Measurements from ENCODE around the gene MICU2. TPM values are rescaled to one million over a fixed set of nuclear protein-coding genes. Genes with fewer than 3 reads are reported as not detected.

MICU2 gene
- polyA plus RNA-seq, 1 experiment, result 20.3 TPM

GRCh38 chr13:21470785-21471184 is 133.2 kb downstream of the MICU2 start:
- ChIA-PET CTCF (interaction anchor here (1.1 to 1.3 kb wide), 2 partner anchors 11 to 170 kb away, joined by 3 read pairs; partner anchors contain the start of gene ZDHHC20), POLR2A (no interaction called here)
- no peak overlapping the region for H3K4me3 ChIP-seq (ENCODE audit: low read depth, low read length)
- TF ChIP-seq CTCF (IDR thresholded peaks at IDR 0.05; ENCODE audit: insufficient read depth, low read depth, low read length), result no peak
- no peak for DNase-seq (ENCODE audit: low read depth)
- no peaks in the 10 kb centered on the region for H3K36me3 ChIP-seq (ENCODE audit: control insufficient read depth, insufficient read depth, low read length)
- no peaks in the 10 kb centered on the region for H3K27me3 ChIP-seq (ENCODE audit: control insufficient read depth, insufficient read depth, low read length)

GRCh38 chr13:21466527-21466926 is 137.4 kb downstream of the MICU2 start:
- DNase-seq (ENCODE audit: low read depth), result no peak
- ChIA-PET CTCF (interaction anchor here (1.6 to 6.0 kb wide), 3 partner anchors 9 to 169 kb away, joined by 3 to 37 read pairs (median 4); no protein-coding TSS in a partner anchor), POLR2A (no interaction called here)
- Histone ChIP-seq H3K36me3 (ENCODE audit: control insufficient read depth, insufficient read depth, low read length) (no peaks in the 10 kb centered on the region), H3K4me3 (ENCODE audit: low read depth, low read length) (no peak overlapping the region), H3K27me3 (ENCODE audit: control insufficient read depth, insufficient read depth, low read length) (no peaks in the 10 kb centered on the region)
- TF ChIP-seq CTCF (IDR thresholded peaks at IDR 0.05; ENCODE audit: insufficient read depth, low read depth, low read length), result no peak

GRCh38 chr13:21465710-21466160 is 138.2 kb downstream of the MICU2 start:
- Histone ChIP-seq H3K36me3 (ENCODE audit: control insufficient read depth, insufficient read depth, low read length) (no peaks in the 10 kb centered on the region), H3K27me3 (ENCODE audit: control insufficient read depth, insufficient read depth, low read length) (no peaks in the 10 kb centered on the region), H3K4me3 (ENCODE audit: low read depth, low read length) (no peak overlapping the region)
- ChIA-PET POLR2A (no interaction called here), CTCF (interaction anchor here (1.6 to 6.0 kb wide), 3 partner anchors 10 to 169 kb away, joined by 3 to 37 read pairs (median 4); no protein-coding TSS in a partner anchor)
- DNase-seq (ENCODE audit: low read depth), result no peak
- no peak for TF ChIP-seq CTCF (IDR thresholded peaks at IDR 0.05; ENCODE audit: insufficient read depth, low read depth, low read length)

- Histone ChIP-seq H3K36me3 (ENCODE audit: control insufficient read depth, insufficient read depth, low read length) (no peaks in the 10 kb centered on the region), H3K4me3 (ENCODE audit: low read depth, low read length) (no peak overlapping the region), H3K27me3 (ENCODE audit: control insufficient read depth, insufficient read depth, low read length) (no peaks in the 10 kb centered on the region)
- ChIA-PET CTCF (interaction anchor here (6.0 kb wide), 1 partner anchor 13 kb away, joined by 37 read pairs; no protein-coding TSS in a partner anchor), POLR2A (no interaction called here)
- DNase-seq (ENCODE audit: low read depth), result no peak
- TF ChIP-seq CTCF (IDR thresholded peaks at IDR 0.05; ENCODE audit: insufficient read depth, low read depth, low read length), result no peak
These were observed 140.5 kb downstream of the MICU2 start for GRCh38 chr13:21463424-21463823.

GRCh38 chr13:21461131-21461530 is 142.8 kb downstream of the MICU2 start:
- Histone ChIP-seq H3K4me3 (ENCODE audit: low read depth, low read length) (no peak overlapping the region), H3K36me3 (ENCODE audit: control insufficient read depth, insufficient read depth, low read length) (no peaks in the 10 kb centered on the region), H3K27me3 (ENCODE audit: control insufficient read depth, insufficient read depth, low read length) (no peaks in the 10 kb centered on the region)
- DNase-seq (ENCODE audit: low read depth), result no peak
- ChIA-PET POLR2A (no interaction called here), CTCF (interaction anchor here (1.1 to 1.3 kb wide), 2 partner anchors 15 to 16 kb away, joined by 4 to 6 read pairs; no protein-coding TSS in a partner anchor)
- TF ChIP-seq CTCF (IDR thresholded peaks at IDR 0.05; ENCODE audit: insufficient read depth, low read depth, low read length), result no peak
